Loucy (cell line): ENCODE results near the gene POLR1D.

Source experiments
- H2AFZ ChIP-seq: fragments of 200-600 bp; sonication (generic); 2 replicates; pipeline ENCODE4 v1.6.0; 2016; ENCODE audit warnings: antibody characterized with exemption, mild to moderate bottlenecking, low read length, moderate library complexity
- H3F3A ChIP-seq: fragments of 200-600 bp; 2 replicates; pipeline ENCODE4 v1.6.0; 2016; ENCODE audit warnings: antibody characterized with exemption, low read depth, mild to moderate bottlenecking
- H3K27me3 ChIP-seq: fragments of 200-600 bp; sonication (generic); 2 replicates; pipeline ENCODE4 v1.6.1; 2014; ENCODE audit warnings: low read length, mild to moderate bottlenecking; ENCODE audit not compliant: insufficient read depth, poor library complexity, severe bottlenecking
- H3K36me3 ChIP-seq: fragments of 200-600 bp; sonication (generic); 2 replicates; pipeline ENCODE4 v1.6.1; 2016; ENCODE audit warnings: low read length; ENCODE audit not compliant: insufficient read depth
- H3K4me1 ChIP-seq: fragments of 200-600 bp; sonication (generic); 2 replicates; pipeline ENCODE4 v1.5.1; 2014; ENCODE audit warnings: low read length, mild to moderate bottlenecking; ENCODE audit not compliant: insufficient read depth, poor library complexity, severe bottlenecking
- H3K4me2 ChIP-seq: fragments of 200-600 bp; sonication (generic); 2 replicates; pipeline ENCODE4 v1.6.0; 2014; ENCODE audit warnings: antibody characterized with exemption, low read length, low read depth, mild to moderate bottlenecking; ENCODE audit not compliant: poor library complexity, severe bottlenecking
- H3K4me3 ChIP-seq: fragments of 200-600 bp; sonication (generic); 2 replicates; pipeline ENCODE4 v1.5.1; 2014; ENCODE audit warnings: low read length, mild to moderate bottlenecking, mixed read lengths; ENCODE audit not compliant: poor library complexity, severe bottlenecking
- H3K79me2 ChIP-seq: fragments of 200-600 bp; sonication (generic); 2 replicates; pipeline ENCODE4 v1.6.1; 2014; ENCODE audit warnings: low read length; ENCODE audit not compliant: insufficient read depth
- H3K9ac ChIP-seq: fragments of 200-600 bp; sonication (generic); 2 replicates; pipeline ENCODE4 v1.6.0; 2014; ENCODE audit warnings: mild to moderate bottlenecking, low read depth, low read length, moderate library complexity; ENCODE audit not compliant: poor library complexity, severe bottlenecking
- H3K9me2 ChIP-seq: fragments of 200-600 bp; sonication (generic); replicated peaks from 2 replicates; pipeline ENCODE4 v1.6.1; 2016; ENCODE audit warnings: low read depth, low read length, mixed read lengths
- H3K9me3 ChIP-seq: fragments of 200-600 bp; sonication (generic); 2 replicates; pipeline ENCODE4 v1.6.1; 2014; ENCODE audit warnings: mild to moderate bottlenecking, antibody characterized with exemption, low read length, low read depth; ENCODE audit not compliant: insufficient read depth
- H4K20me1 ChIP-seq: fragments of 200-600 bp; sonication (generic); 2 replicates; pipeline ENCODE4 v1.6.0; 2014; ENCODE audit warnings: antibody characterized with exemption, low read length, mild to moderate bottlenecking; ENCODE audit not compliant: insufficient read depth, poor library complexity, severe bottlenecking
- CTCF ChIP-seq: fragments of 200-600 bp; sonication (generic); conservative IDR thresholded peaks from 2 replicates; pipeline ENCODE4 v1.5.1; 2014; ENCODE audit warnings: mild to moderate bottlenecking, antibody characterized with exemption, low read length
- EZH2phosphoT487 ChIP-seq: fragments of 200-600 bp; IDR thresholded peaks from 2 replicates; pipeline ENCODE4 v1.6.1; 2018; ENCODE audit warnings: antibody characterized with exemption, mild to moderate bottlenecking, moderate library complexity, borderline replicate concordance

The POLR1D gene

GRCh38 chr13:27659145-27659865 is 37.6 kb downstream of the POLR1D start:
- H3K9me3 ChIP-seq, result no peaks in the 10 kb centered on the region
- H3K79me2 ChIP-seq, result no peaks in the 10 kb centered on the region; the same call in 1 of the 2 replicates
- no peak overlapping the region for H2AFZ ChIP-seq
- H3K4me1 ChIP-seq, result no peaks in the 10 kb centered on the region
- H3F3A ChIP-seq, result no peaks in the 10 kb centered on the region
- H3K4me2 ChIP-seq, result no peak overlapping the region
- peaks cover 10% of the 10 kb centered on the region; the same call in 1 of the 2 replicates for H3K36me3 ChIP-seq
- H3K9ac ChIP-seq, result no peak overlapping the region
- TF ChIP-seq CTCF, result no peak
- no peak for TF ChIP-seq EZH2phosphoT487
- H3K27me3 ChIP-seq, result no peaks in the 10 kb centered on the region
- H3K9me2 ChIP-seq, result no peaks in the 10 kb centered on the region
- no peak overlapping the region for H3K4me3 ChIP-seq
- no peaks in the 10 kb centered on the region for H4K20me1 ChIP-seq

- H3K9ac ChIP-seq, result no peak overlapping the region
- H4K20me1 ChIP-seq, result no peaks in the 10 kb centered on the region
- no peaks in the 10 kb centered on the region for H3K9me2 ChIP-seq
- peaks cover 4% of the 10 kb centered on the region; the same call in 1 of the 2 replicates for H3K36me3 ChIP-seq
- TF ChIP-seq CTCF (no peak), EZH2phosphoT487 (no peak)
- H3K79me2 ChIP-seq, result no peaks in the 10 kb centered on the region; the same call in 1 of the 2 replicates
- H2AFZ ChIP-seq, result no peak overlapping the region
- H3K4me1 ChIP-seq, result no peaks in the 10 kb centered on the region
- H3K4me2 ChIP-seq, result no peak overlapping the region
- H3F3A ChIP-seq, result no peaks in the 10 kb centered on the region
- H3K27me3 ChIP-seq, result no peaks in the 10 kb centered on the region
- no peaks in the 10 kb centered on the region for H3K9me3 ChIP-seq
- H3K4me3 ChIP-seq, result no peak overlapping the region
Measured at GRCh38 chr13:27660511-27660910, 38.8 kb downstream of the POLR1D start.

GRCh38 chr13:27661017-27661416 is 39.3 kb downstream of the POLR1D start:
- Histone ChIP-seq H3K4me3 (no peak overlapping the region), H3K9ac (no peak overlapping the region), H3K9me3 (no peaks in the 10 kb centered on the region), H3F3A (no peaks in the 10 kb centered on the region), H3K27me3 (no peaks in the 10 kb centered on the region), H2AFZ (no peak overlapping the region), H3K9me2 (no peaks in the 10 kb centered on the region), H4K20me1 (no peaks in the 10 kb centered on the region), H3K4me1 (no peaks in the 10 kb centered on the region), H3K36me3 (peaks cover 7% of the 10 kb centered on the region; the same call in 1 of the 2 replicates), H3K79me2 (no peaks in the 10 kb centered on the region; the same call in 1 of the 2 replicates), H3K4me2 (no peak overlapping the region)
- TF ChIP-seq CTCF, result no peak
- TF ChIP-seq EZH2phosphoT487, result no peak
